BJ (cell line): ENCODE results near the gene PDE1C. TPM values are rescaled to one million over a fixed set of nuclear protein-coding genes. Genes with fewer than 3 reads are reported as not detected.

ENCODE experiments used
- CTCF ChIA-PET: fragments of 350-600 bp; formaldehyde crosslinking; extraction: SDS; loops from one replicate; lab custom pipeline; 2021; ENCODE audit warnings: antibody characterized with exemption, inconsistent platforms; lab: Yijun Ruan, JAX
- POLR2A ChIA-PET: fragments of 300-600 bp; sonication (Branson Sonifier 250); formaldehyde crosslinking; extraction: SDS; loops from one replicate; lab custom pipeline; 2021; ENCODE audit warnings: antibody characterized with exemption; lab: Charles Lee
- DNase-seq: peaks from one replicate; pipeline ENCODE4 v3.0.0-alpha.2; 2011; ENCODE audit warnings: low read depth
- H3K27me3 ChIP-seq: 2 replicates; pipeline ENCODE4 v1.6.0; 2011; ENCODE audit warnings: low read length; ENCODE audit not compliant: control insufficient read depth, insufficient read depth
- H3K36me3 ChIP-seq: 2 replicates; pipeline ENCODE4 v1.5.1; 2011; ENCODE audit warnings: low read length; ENCODE audit not compliant: control insufficient read depth, insufficient read depth
- H3K4me3 ChIP-seq: 2 replicates; pipeline ENCODE4 v1.5.1; 2011; ENCODE audit warnings: low read depth, mild to moderate bottlenecking, control low read depth, low read length
- polyA plus RNA-seq: library from polyadenylated mRNA; depleted of rRNA; stranded (reverse); fragments of >200 nt; gene quantifications from 2 replicates; pipeline ENCODE4 v1.2.3, GENCODE V29; 2011
- TF ChIP-seq, protein P1 (sequence below): IDR thresholded peaks from 2 replicates; pipeline ENCODE4 v1.5.1; 2011; ENCODE audit warnings: low read depth, mild to moderate bottlenecking, control low read depth, inconsistent platforms, low read length, moderate library complexity; ENCODE audit not compliant: insufficient read depth

PDE1C gene
- polyA plus RNA-seq, 1 experiment: 19.6 TPM

DNA sequence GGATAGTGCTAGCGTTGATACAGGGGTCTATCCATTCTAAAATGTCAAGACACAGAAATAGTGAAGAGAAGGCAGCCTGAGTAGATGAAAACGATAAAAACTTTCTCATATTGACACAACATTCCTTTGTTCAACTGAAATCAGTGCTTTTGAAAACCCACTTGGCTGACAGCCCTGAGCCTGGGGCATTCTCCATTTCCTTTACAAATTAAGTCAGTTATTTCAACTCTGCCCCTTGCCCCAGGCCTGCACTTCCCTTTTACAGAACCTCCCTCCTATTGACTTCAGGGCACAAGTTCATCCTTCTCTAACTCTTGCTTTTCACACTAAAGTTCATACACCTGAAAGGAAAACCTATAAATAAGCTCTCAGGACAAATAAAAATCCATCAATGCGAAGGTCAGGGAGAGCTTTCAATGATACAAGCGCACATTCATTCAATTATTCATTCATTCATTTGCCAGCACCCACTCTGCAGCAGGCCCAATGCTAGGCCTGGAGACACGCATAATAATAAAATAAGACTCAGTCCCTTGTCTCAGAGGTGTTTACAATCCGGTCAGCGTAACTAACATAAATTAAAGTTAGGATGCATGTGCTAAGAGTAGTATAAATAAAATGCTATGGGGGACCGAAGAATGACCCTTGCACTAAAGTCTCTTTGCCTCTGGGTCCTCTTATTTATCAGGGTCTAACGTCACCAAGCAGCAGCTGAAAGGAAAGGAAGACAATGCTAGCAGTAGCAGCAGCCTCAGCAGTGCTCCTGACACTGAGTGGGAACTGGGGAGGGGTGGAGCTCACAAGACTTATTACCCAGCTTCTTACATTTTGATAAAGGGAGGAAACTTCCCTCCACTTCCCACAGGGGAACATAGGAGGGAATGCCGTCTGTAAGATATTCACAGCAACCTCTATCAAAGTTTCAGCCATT lies 134.8 kb downstream of the PDE1C start:
- Histone ChIP-seq H3K27me3 (no peaks in the 10 kb centered on the region), H3K36me3 (no peaks in the 10 kb centered on the region), H3K4me3 (no peak overlapping the region)
- no peak for DNase-seq
- TF ChIP-seq, protein P1, sequence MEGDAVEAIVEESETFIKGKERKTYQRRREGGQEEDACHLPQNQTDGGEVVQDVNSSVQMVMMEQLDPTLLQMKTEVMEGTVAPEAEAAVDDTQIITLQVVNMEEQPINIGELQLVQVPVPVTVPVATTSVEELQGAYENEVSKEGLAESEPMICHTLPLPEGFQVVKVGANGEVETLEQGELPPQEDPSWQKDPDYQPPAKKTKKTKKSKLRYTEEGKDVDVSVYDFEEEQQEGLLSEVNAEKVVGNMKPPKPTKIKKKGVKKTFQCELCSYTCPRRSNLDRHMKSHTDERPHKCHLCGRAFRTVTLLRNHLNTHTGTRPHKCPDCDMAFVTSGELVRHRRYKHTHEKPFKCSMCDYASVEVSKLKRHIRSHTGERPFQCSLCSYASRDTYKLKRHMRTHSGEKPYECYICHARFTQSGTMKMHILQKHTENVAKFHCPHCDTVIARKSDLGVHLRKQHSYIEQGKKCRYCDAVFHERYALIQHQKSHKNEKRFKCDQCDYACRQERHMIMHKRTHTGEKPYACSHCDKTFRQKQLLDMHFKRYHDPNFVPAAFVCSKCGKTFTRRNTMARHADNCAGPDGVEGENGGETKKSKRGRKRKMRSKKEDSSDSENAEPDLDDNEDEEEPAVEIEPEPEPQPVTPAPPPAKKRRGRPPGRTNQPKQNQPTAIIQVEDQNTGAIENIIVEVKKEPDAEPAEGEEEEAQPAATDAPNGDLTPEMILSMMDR: no peak
- CTCF ChIA-PET: interaction anchor here (1.3 kb wide), 1 partner anchor 152 kb away, joined by 3 read pairs; no protein-coding TSS in a partner anchor
- POLR2A ChIA-PET: interaction anchor here (0.6 kb wide), 1 partner anchor 226 kb away, joined by 5 read pairs; no protein-coding TSS in a partner anchor

DNA sequence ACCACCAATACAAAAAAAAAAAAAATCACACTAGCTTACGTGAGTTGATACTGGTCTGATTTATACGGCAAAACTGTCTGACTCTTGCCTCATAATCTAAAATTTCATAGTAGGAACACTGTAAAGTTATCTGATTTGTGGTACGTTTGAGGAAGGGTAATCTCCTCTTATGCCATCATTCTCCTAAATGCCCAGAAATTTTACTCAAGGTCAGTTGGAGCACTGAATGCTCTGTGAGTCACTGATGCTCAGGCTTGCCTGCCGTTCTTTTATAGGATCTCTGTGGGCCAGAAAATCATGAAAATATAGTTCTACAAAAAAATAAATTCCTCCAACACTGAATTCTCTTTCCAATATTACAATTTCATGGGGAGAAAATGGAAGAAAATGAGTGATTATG lies 135.7 kb downstream of the PDE1C start:
- Histone ChIP-seq H3K4me3 (no peak overlapping the region), H3K36me3 (no peaks in the 10 kb centered on the region), H3K27me3 (no peaks in the 10 kb centered on the region)
- ChIA-PET CTCF (interaction anchor here (1.0 kb wide), 1 partner anchor 17 kb away, joined by 3 read pairs; no protein-coding TSS in a partner anchor), POLR2A (no interaction called here)
- DNase-seq: no peak
- TF ChIP-seq, protein P1: no peak

DNA sequence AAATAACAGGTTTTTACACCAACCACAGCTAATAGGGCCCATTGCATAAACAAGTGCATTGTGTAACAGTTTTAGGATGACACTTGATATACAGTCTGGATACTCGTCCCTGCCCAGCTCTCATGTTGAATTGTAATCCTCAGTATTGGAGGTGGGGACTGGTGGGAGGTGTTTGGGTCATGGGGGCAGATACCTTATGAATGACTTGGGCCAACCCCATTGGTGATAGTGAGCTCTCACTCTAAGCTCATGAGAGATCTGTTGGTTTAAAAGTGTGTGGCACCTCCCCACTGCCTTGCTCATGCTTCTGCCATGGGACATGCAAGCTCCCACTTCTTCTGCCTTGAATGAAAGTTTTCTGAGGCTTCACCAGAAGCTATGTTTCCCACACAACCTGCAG lies 136.7 kb downstream of the PDE1C start:
- no peak for DNase-seq
- Histone ChIP-seq H3K27me3 (no peaks in the 10 kb centered on the region), H3K36me3 (no peaks in the 10 kb centered on the region), H3K4me3 (no peak overlapping the region)
- TF ChIP-seq, protein P1: no peak
- POLR2A ChIA-PET: no interaction called here
- CTCF ChIA-PET: interaction anchor here (0.6 to 1.0 kb wide), 2 partner anchors 18 to 152 kb away, joined by 3 read pairs; no protein-coding TSS in a partner anchor

DNA sequence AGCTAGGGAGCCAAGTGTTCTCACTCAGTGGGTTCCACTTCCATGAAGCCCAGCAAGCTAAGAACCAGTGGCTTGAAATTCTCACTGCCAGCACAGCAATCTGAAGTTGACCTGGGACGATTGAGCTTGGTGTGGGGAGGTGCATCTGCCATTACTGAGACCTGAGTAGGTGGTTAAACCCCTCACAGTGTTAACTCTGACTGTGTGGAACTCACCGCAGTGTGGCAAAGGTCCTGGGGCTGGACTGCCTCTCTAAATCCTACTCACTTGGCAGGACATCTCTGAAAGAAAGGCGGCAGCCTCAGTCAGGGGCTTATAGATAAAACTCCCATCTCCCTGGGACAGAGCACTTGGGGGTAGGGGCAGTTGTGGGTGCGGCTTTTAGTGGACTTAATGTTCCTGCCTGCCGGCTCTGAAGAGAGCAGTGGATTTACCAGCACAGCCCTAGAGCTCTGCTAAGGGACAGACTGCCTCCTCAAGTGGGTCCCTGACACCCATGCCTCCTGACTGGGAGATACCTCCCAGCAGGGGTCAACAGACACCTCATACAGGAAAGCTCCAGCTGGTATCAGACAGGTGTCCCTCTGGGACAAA lies 143.1 kb downstream of the PDE1C start:
- Histone ChIP-seq H3K4me3 (no peak overlapping the region), H3K27me3 (no peaks in the 10 kb centered on the region), H3K36me3 (no peaks in the 10 kb centered on the region)
- TF ChIP-seq, protein P1: no peak
- ChIA-PET CTCF (interaction anchor here (1.2 kb wide), 1 partner anchor 10 kb away, joined by 3 read pairs; no protein-coding TSS in a partner anchor), POLR2A (no interaction called here)
- DNase-seq: no peak
